CD14-positive monocyte (primary cell): ENCODE results near the gene HNRNPM. TPM values are rescaled to one million over a fixed set of nuclear protein-coding genes. Genes with fewer than 3 reads are reported as not detected.

ENCODE experiments used
- DNase-seq, 3 donors: peaks; one replicate each; pipeline ENCODE4 v3.0.0-alpha.2; 2011 to 2022
- H2AFZ ChIP-seq: 2 replicates; pipeline ENCODE4 v1.6.0; 2012; ENCODE audit warnings: mild to moderate bottlenecking, low read depth, low read length, inconsistent platforms; ENCODE audit not compliant: insufficient read depth, poor library complexity, severe bottlenecking
- H3K27ac ChIP-seq, 2 donors: 1 replicate in 1 of 2; 2 replicates in 1 of 2; pipeline ENCODE4 v1.5.1; 2012 to 2013; ENCODE audit warnings: low read length in 2 of 2, control low read depth in 1 of 2, inconsistent platforms in 1 of 2, low read depth in 1 of 2, mild to moderate bottlenecking in 1 of 2
- H3K27me3 ChIP-seq, 2 donors: one replicate each; pipeline versions ENCODE4 v1.6.0 to v1.6.1; 2011 to 2013; ENCODE audit warnings: low read length in 2 of 2; ENCODE audit not compliant: control insufficient read depth in 2 of 2, insufficient read depth in 2 of 2
- H3K36me3 ChIP-seq, 2 donors: replicated peaks in 1 of 2; 1 replicate in 1 of 2; 2 replicates in 1 of 2; pipeline versions ENCODE4 v1.5.1 to v1.6.1; 2012 to 2013; ENCODE audit warnings: low read length in 2 of 2, control low read depth in 1 of 2, inconsistent platforms in 1 of 2, mild to moderate bottlenecking in 1 of 2; ENCODE audit not compliant: insufficient read depth in 2 of 2, control insufficient read depth in 1 of 2
- H3K4me1 ChIP-seq, 2 donors: 1 replicate in 1 of 2; 2 replicates in 1 of 2; pipeline versions ENCODE4 v1.5.1 to v1.6.1; 2012 to 2013; ENCODE audit warnings: low read length in 2 of 2, control low read depth in 1 of 2, inconsistent platforms in 1 of 2, mild to moderate bottlenecking in 1 of 2, moderate library complexity in 1 of 2; ENCODE audit not compliant: insufficient read depth in 2 of 2, control insufficient read depth in 1 of 2
- H3K4me2 ChIP-seq: replicated peaks from 2 replicates; pipeline ENCODE3; 2012; ENCODE audit warnings: low read length, moderate library complexity, mild to moderate bottlenecking; ENCODE audit not compliant: poor library complexity, severe bottlenecking; ENCODE audit errors: extremely low read depth
- H3K4me3 ChIP-seq, 3 experiments: fragments of 200-600 bp in 1 of 3; sonication (generic) in 1 of 3; replicated peaks in 1 of 3; 1 replicate in 2 of 3; 2 replicates in 1 of 3; pipeline ENCODE4 v1.5.1; 2011 to 2013; ENCODE audit warnings: low read length in 3 of 3, mild to moderate bottlenecking in 3 of 3, control low read depth in 2 of 3, low read depth in 2 of 3, inconsistent platforms in 1 of 3, moderate library complexity in 1 of 3
- H3K79me2 ChIP-seq: 2 replicates; pipeline ENCODE4 v1.6.0; 2012; ENCODE audit warnings: mild to moderate bottlenecking, control low read depth, inconsistent platforms, low read length, moderate library complexity; ENCODE audit not compliant: insufficient read depth
- H3K9ac ChIP-seq: 2 replicates; pipeline ENCODE4 v1.6.0; 2017; ENCODE audit warnings: low read length, mild to moderate bottlenecking; ENCODE audit not compliant: insufficient read depth, poor library complexity, severe bottlenecking
- H3K9me3 ChIP-seq, 2 donors: replicated peaks in 1 of 2; 1 replicate in 1 of 2; 2 replicates in 1 of 2; pipeline versions ENCODE4 v1.5.1 to v1.6.1; 2012 to 2013; ENCODE audit warnings: low read length in 2 of 2, control low read depth in 1 of 2; ENCODE audit not compliant: control insufficient read depth in 1 of 2, insufficient read depth in 1 of 2
- H4K20me1 ChIP-seq: 2 replicates; pipeline ENCODE4 v1.6.0; 2012; ENCODE audit warnings: mild to moderate bottlenecking, low read length, control low read depth, moderate library complexity; ENCODE audit not compliant: insufficient read depth
- H3K27ac Mint-ChIP-seq, 7 donors: one replicate each; pipeline ENCODE4 v1.8.0; 2020; ENCODE audit warnings: mild to moderate bottlenecking in 7 of 7, mixed read lengths in 7 of 7, moderate library complexity in 6 of 7, inconsistent platforms in 2 of 7
- H3K27me3 Mint-ChIP-seq, 3 donors: one replicate each; pipeline ENCODE4 v1.8.0; 2021 to 2022; ENCODE audit warnings: low read depth in 3 of 3, mild to moderate bottlenecking in 3 of 3, mixed read lengths in 3 of 3, moderate library complexity in 3 of 3, inconsistent platforms in 1 of 3
- H3K36me3 Mint-ChIP-seq, 2 donors: one replicate each; pipeline ENCODE4 v1.8.0; 2020; ENCODE audit warnings: mixed read lengths in 2 of 2, inconsistent platforms in 1 of 2, mild to moderate bottlenecking in 1 of 2
- H3K4me1 Mint-ChIP-seq: one replicate; pipeline ENCODE4 v1.8.0; 2020; ENCODE audit warnings: mild to moderate bottlenecking, mixed read lengths
- H3K4me3 Mint-ChIP-seq, 2 donors: one replicate each; pipeline ENCODE4 v1.8.0; 2020; ENCODE audit warnings: mild to moderate bottlenecking in 2 of 2, mixed read lengths in 2 of 2, moderate library complexity in 1 of 2
- H3K9me3 Mint-ChIP-seq, 7 donors: one replicate each; pipeline ENCODE4 v1.8.0; 2020 to 2022; ENCODE audit warnings: mixed read lengths in 7 of 7, mild to moderate bottlenecking in 6 of 7, moderate library complexity in 6 of 7, inconsistent platforms in 2 of 7
- WGBS: methylation state at CpG from one replicate; pipeline ENCODE4 v1.1.5; 2013; ENCODE audit warnings: missing lambda C conversion rate; ENCODE audit not compliant: insufficient coverage; 5-methylcytosine and 5-hydroxymethylcytosine counted together
- intact Hi-C, 2 donors: fragments of 100-400 bp; cut with micrococcal nuclease; formaldehyde crosslinking; loops; one replicate each; pipeline versions ENCODE4 v1.15.0 to v1.15.1; 2023
- polyA plus RNA-seq, 3 donors: library from polyadenylated mRNA; depleted of rRNA in 1 of 3; unstranded in 2 of 3; stranded (reverse) in 1 of 3; fragments of 300-500 nt in 2 of 3; fragments of >200 nt in 1 of 3; fragmentation: Illumina TruSeq in 2 of 3; gene quantifications; 1 replicate in 2 of 3; 2 replicates in 1 of 3; pipeline ENCODE4 v1.2.3, GENCODE V29; 2012 to 2021
- TF ChIP-seq, protein P1 (sequence below): fragments of 200-600 bp; IDR thresholded peaks from one replicate; pipeline ENCODE4 v1.8.0; 2022; ENCODE audit warnings: antibody characterized with exemption, mild to moderate bottlenecking

HNRNPM gene
- polyA plus RNA-seq, 3 donors = 77.0 to 121 (median 116) TPM

DNA sequence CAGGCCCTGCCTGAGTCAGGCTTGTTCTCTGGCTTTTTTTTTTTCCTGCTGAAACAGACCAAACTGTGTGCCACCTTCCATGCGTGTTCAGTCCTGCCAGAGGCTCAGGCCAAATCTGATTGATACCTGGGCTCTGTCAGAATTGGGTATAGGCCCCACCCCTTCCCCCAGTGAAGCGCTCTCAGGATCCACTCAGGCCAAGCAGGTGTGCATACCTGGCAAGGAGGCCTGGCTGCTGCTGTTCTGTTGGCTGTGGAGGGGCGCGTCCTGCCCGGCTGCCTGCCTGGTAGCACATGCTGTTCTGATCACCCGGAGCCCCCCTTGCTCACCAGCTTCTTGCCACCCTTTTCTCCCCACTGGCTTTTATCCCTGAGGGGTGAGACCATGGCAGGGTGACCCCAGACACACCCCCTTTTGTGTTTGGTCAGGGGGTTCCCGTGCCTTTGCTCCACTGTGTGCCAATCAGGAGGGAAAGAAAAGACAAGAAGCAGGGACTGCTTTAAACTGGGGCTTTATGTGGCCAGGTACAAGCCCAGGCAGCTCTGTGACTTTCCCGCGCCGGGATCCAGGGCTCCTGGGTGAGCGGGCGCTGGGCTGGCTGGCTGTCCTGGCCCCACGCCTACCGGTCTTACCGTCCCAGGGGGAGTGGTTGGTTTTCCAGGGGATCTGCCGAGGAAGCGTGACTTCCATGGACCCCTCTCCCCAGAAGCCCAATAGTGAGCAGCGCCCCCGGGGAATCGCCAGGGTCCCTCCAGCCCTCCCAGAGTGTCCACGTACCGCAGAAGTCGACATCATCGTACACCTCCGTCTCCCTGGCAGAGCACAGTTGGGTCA is 45.0 kb downstream of the HNRNPM start:
- Histone ChIP-seq H3K9me3 (no peaks in the 10 kb centered on the region), H4K20me1 (peaks cover 30% of the 10 kb centered on the region), H3K27ac (peak overlapping the region; percentile 92 to 93), H3K36me3 (peaks cover 66 to 71% of the 10 kb centered on the region in 2 donors), H3K4me1 (peaks cover 97 to 100% of the 10 kb centered on the region in 2 donors), H2AFZ (no peak overlapping the region), H3K4me2 (no peak overlapping the region), H3K9ac (no peak overlapping the region), H3K79me2 (peaks cover 70% of the 10 kb centered on the region), H3K27me3 (no peaks in the 10 kb centered on the region), H3K4me3 (no peak overlapping the region)
- H3K36me3 Mint-ChIP-seq = peaks cover 69 to 93% of the 10 kb centered on the region in 2 donors
- peaks cover 86% of the 10 kb centered on the region for H3K4me1 Mint-ChIP-seq
- 89% methylated on average over 14 of the region's 25 CpGs for WGBS
- TF ChIP-seq, protein P1, sequence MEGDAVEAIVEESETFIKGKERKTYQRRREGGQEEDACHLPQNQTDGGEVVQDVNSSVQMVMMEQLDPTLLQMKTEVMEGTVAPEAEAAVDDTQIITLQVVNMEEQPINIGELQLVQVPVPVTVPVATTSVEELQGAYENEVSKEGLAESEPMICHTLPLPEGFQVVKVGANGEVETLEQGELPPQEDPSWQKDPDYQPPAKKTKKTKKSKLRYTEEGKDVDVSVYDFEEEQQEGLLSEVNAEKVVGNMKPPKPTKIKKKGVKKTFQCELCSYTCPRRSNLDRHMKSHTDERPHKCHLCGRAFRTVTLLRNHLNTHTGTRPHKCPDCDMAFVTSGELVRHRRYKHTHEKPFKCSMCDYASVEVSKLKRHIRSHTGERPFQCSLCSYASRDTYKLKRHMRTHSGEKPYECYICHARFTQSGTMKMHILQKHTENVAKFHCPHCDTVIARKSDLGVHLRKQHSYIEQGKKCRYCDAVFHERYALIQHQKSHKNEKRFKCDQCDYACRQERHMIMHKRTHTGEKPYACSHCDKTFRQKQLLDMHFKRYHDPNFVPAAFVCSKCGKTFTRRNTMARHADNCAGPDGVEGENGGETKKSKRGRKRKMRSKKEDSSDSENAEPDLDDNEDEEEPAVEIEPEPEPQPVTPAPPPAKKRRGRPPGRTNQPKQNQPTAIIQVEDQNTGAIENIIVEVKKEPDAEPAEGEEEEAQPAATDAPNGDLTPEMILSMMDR = no peak
- DNase-seq = no peak
- H3K9me3 Mint-ChIP-seq = peaks cover 0 to 2% (median 0%) of the 10 kb centered on the region in 7 donors
- H3K4me3 Mint-ChIP-seq = no peak overlapping the region
- H3K27me3 Mint-ChIP-seq = peaks cover 0 to 2% (median 2%) of the 10 kb centered on the region in 3 donors
- peak overlapping the region; percentile 76 to 99 (median 97) for H3K27ac Mint-ChIP-seq
- intact Hi-C loops = loop anchor here in 1 of 2 donors (5.0 kb wide), 1 partner anchor 78 kb away; no protein-coding TSS in a partner anchor

DNA sequence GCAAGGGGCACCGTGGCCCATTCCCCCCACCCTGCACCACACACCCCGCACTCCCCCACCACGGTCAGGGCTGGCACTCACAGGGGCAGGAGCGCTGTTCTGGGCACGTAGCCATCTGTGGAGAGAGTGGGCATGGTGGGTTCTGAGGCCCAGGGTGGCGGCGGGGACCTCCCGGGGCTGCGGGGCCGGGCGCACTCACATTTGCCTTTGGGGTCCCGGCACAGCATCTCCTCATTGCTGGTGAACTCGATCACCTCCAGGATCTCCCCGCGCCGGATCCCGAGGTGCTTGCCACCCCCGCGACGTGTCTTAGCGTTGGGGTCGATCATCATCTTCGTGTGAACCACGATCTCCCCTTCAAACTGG is 45.6 kb downstream of the HNRNPM start:
- Histone ChIP-seq H3K36me3 (peaks cover 61 to 71% of the 10 kb centered on the region in 2 donors), H3K27ac (peak overlapping the region; percentile 92 to 93), H3K4me2 (no peak overlapping the region), H2AFZ (no peak overlapping the region), H4K20me1 (peaks cover 28% of the 10 kb centered on the region), H3K27me3 (no peaks in the 10 kb centered on the region), H3K9me3 (no peaks in the 10 kb centered on the region), H3K4me3 (no peak overlapping the region), H3K4me1 (peaks cover 97 to 100% of the 10 kb centered on the region in 2 donors), H3K9ac (no peak overlapping the region), H3K79me2 (peaks cover 70% of the 10 kb centered on the region)
- 84% methylated on average over 20 of the region's 24 CpGs for WGBS
- peaks cover 0 to 2% (median 2%) of the 10 kb centered on the region in 3 donors for H3K27me3 Mint-ChIP-seq
- peaks cover 86% of the 10 kb centered on the region for H3K4me1 Mint-ChIP-seq
- no peak for DNase-seq
- H3K4me3 Mint-ChIP-seq = no peak overlapping the region
- intact Hi-C loops = no loop called here
- H3K9me3 Mint-ChIP-seq = peaks cover 0 to 2% (median 0%) of the 10 kb centered on the region in 7 donors
- peak overlapping the region; percentile 81 to 99 (median 90) for H3K27ac Mint-ChIP-seq
- TF ChIP-seq, protein P1 = no peak
- H3K36me3 Mint-ChIP-seq = peaks cover 68 to 93% of the 10 kb centered on the region in 2 donors
